ENCODE measurements around the gene ANKRD13A. TPM values are rescaled to one million over a fixed set of nuclear protein-coding genes. Genes with fewer than 3 reads are reported as not detected.

The ANKRD13A gene
- 10 to 100 TPM; 19.0 to 29.3 (median 20.5) TPM for total RNA-seq

DNA sequence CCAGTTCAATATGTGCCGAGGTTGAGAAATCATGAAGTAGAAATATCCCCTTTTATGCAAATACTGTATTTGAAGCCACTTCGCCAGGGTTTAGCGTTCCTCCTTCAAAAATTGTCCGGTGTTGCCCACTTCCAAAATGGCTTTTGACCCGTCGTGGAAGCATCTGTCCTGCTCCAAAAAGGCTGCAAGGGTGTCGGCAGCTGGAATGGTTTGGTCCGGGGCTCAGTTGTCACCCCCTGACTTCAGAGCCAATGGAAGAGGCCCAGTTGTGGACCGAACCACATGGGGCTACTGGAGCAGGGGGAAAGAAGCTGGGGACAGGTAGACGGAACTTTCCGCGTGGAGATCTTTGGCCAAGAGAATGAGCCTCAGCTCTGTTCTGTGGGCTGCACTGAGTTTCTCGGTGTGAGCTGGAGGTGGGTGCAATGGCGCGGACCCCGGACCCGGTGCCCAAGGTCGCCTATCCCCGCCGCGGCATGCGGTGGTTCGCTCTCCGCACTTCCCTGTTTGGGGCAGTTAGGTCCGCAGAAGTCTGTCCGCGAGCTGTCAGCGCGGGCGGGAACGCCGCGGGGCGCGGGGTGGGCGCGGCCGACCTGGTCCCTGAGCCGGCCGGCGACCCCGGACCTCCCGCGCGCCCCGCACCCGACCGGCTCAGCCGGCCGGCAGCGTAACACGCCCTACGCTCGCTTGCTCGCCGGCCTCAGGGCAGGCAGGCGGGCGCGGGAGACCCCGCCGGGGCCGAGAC lies at the start of gene ANKRD13A:
Gene ANKRD13A (plus strand): TSS at position 527 of the 745 bp plus-strand sequence. CDS start 259 bp downstream, outside the sequence.
- no peaks in the 10 kb centered on the region for H3K27me3 ChIP-seq
- TF ChIP-seq CTCF (IDR thresholded peaks at IDR 0.05 in 4 of 5, conservative IDR thresholded peaks at IDR 0.05 in 1 of 5) (peak in 2 of 5 experiments; percentile 25 to 40), POLR2A (IDR thresholded peaks at IDR 0.05) (peak; percentile 84 to 89)
- DNase-seq (peak; percentile 89 to 93), ATAC-seq (peak; percentile 92 to 94)
- H3K4me1 ChIP-seq: peaks cover 37 to 58% of the 10 kb centered on the region in 2 donors
- H3K36me3 ChIP-seq: peaks cover 0 to 4% of the 10 kb centered on the region in 2 donors
- H3K9me3 ChIP-seq: no peaks in the 10 kb centered on the region
- H3K27ac ChIP-seq: peak within 1 kb of the TSS; percentile 85 to 89 (median 87)
- H3K4me3 ChIP-seq: peak within 1 kb of the TSS; percentile 85 to 98 (median 94)
- in situ Hi-C loops (cut with MboI; ENCODE audit: low sequenced_read_pairs in 4 of 4): no loop called here
- intact Hi-C loops (cut with DNase I; ENCODE audit: low total_unique reads): loop anchor here (1.0 to 10.0 kb wide), 4 partner anchors 44 to 586 kb away; partner anchors contain the start of genes FAM222A, PPTC7 and TCHP

DNA sequence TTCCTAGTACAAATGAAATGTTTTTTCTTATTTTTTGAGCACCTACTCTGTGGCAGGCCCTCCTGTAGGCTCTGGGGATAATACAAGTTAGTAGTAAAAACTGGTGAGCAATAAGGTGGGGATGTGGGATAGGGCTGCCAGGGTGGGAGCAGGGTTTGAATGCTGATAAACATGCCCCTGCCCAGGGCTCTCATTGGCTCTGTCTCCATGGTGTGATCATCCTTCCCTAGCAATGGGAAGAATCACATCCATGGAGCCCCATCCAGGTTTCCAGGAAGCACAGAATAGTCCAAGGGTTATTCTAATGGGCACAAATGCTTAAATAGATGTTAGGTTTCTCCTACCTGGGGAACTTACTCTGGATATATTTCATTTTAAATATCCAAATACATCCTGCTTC lies 48.6 kb upstream of the ANKRD13A start:
- Histone ChIP-seq H3K9me3 (no peaks in the 10 kb centered on the region), H3K4me3 (no peak overlapping the region), H3K27me3 (no peaks in the 10 kb centered on the region), H3K36me3 (peaks cover 0 to 40% of the 10 kb centered on the region in 2 donors), H3K4me1 (peaks cover 54 to 70% of the 10 kb centered on the region in 2 donors), H3K27ac (peak overlapping the region in 3 of 4 donors; percentile 50 to 79 (median 75))
- TF ChIP-seq POLR2A (IDR thresholded peaks at IDR 0.05) (no peak), CTCF (IDR thresholded peaks at IDR 0.05 in 4 of 5, conservative IDR thresholded peaks at IDR 0.05 in 1 of 5) (no peak)
- no peak for ATAC-seq
- no peak for DNase-seq
- intact Hi-C loops (cut with DNase I; ENCODE audit: low total_unique reads): no loop called here
- in situ Hi-C loops (cut with MboI; ENCODE audit: low sequenced_read_pairs in 4 of 4): no loop called here

DNA sequence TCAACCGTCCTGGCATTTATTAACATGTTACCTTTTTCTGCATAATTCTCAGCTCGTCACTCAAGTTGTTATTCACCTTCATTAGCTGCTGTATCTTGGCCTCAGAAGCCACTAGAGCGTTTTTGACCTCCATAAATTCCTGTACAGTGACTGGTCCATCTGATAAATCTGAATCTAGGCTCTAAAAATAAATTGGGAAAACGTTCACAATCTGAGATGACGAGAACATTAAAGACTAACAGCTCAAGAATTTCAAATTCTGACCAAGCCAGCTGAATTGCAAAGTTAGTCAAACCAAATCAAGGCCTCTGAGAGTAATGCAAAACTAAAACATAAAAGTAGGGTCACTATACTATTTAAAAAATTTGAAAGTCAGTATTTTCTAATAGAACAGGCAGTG lies 48.1 kb upstream of the ANKRD13A start:
- DNase-seq (no peak), ATAC-seq (peak in 1 of 2 donors; percentile 27)
- Histone ChIP-seq H3K4me3 (no peak overlapping the region), H3K4me1 (peaks cover 54 to 70% of the 10 kb centered on the region in 2 donors), H3K27ac (peak overlapping the region; percentile 50 to 79 (median 72)), H3K27me3 (no peaks in the 10 kb centered on the region), H3K36me3 (peaks cover 0 to 41% of the 10 kb centered on the region in 2 donors), H3K9me3 (no peaks in the 10 kb centered on the region)
- TF ChIP-seq CTCF (IDR thresholded peaks at IDR 0.05 in 4 of 5, conservative IDR thresholded peaks at IDR 0.05 in 1 of 5) (no peak), POLR2A (IDR thresholded peaks at IDR 0.05) (no peak)
- intact Hi-C loops (cut with DNase I; ENCODE audit: low total_unique reads): no loop called here
- in situ Hi-C loops (cut with MboI; ENCODE audit: low sequenced_read_pairs in 4 of 4): no loop called here

- DNase-seq: peak in 1 of 2 donors; percentile 64
- H3K9me3 ChIP-seq: no peaks in the 10 kb centered on the region
- H3K4me3 ChIP-seq: no peak overlapping the region
- no peak for TF ChIP-seq CTCF (IDR thresholded peaks at IDR 0.05 in 4 of 5, conservative IDR thresholded peaks at IDR 0.05 in 1 of 5)
- TF ChIP-seq POLR2A (IDR thresholded peaks at IDR 0.05): no peak
- intact Hi-C loops (cut with DNase I; ENCODE audit: low total_unique reads): no loop called here
- peaks cover 54 to 67% of the 10 kb centered on the region in 2 donors for H3K4me1 ChIP-seq
- in situ Hi-C loops (cut with MboI; ENCODE audit: low sequenced_read_pairs in 4 of 4): no loop called here
- H3K27ac ChIP-seq: peak overlapping the region; percentile 50 to 79 (median 72)
- H3K27me3 ChIP-seq: no peaks in the 10 kb centered on the region
- peak in 1 of 2 donors; percentile 59 for ATAC-seq
- H3K36me3 ChIP-seq: peaks cover 0 to 41% of the 10 kb centered on the region in 2 donors
Observed at GRCh38 chr12:109951751-109952150, 47.5 kb upstream of the ANKRD13A start.
